ENCODE results near the gene TCFL5. TPM values are rescaled to one million over a fixed set of nuclear protein-coding genes. Genes with fewer than 3 reads are reported as not detected.

Gene TCFL5
- total and polyA plus RNA-seq, 2 donors (not counting 3 experiments of a cell fraction or from before 2014, with no cell fraction given): 4.4 to 11.1 TPM

DNA sequence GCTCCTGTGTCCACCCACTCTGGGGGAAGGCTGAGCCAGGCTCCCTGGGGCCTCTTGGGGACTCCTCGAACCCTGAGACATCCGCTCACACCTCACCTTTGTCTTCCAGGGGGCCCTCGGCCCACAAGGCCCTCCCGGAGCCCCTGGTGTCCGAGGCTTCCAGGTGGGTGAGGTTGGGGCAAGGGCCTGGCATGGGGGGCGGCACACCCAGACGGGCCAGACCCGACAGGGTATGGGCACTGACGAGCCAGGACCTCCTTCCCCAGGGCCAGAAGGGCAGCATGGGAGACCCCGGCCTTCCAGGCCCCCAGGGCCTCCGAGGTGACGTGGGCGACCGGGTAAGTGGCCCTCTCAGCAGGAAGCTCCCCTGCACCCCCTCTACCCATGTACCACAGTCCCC, 31.4 kb downstream of the TCFL5 start:
- no peak for TF ChIP-seq JUN (IDR thresholded peaks at IDR 0.05; ENCODE audit: borderline replicate concordance, insufficient read depth, insufficient read length, low read depth)
- TF ChIP-seq, protein P1, sequence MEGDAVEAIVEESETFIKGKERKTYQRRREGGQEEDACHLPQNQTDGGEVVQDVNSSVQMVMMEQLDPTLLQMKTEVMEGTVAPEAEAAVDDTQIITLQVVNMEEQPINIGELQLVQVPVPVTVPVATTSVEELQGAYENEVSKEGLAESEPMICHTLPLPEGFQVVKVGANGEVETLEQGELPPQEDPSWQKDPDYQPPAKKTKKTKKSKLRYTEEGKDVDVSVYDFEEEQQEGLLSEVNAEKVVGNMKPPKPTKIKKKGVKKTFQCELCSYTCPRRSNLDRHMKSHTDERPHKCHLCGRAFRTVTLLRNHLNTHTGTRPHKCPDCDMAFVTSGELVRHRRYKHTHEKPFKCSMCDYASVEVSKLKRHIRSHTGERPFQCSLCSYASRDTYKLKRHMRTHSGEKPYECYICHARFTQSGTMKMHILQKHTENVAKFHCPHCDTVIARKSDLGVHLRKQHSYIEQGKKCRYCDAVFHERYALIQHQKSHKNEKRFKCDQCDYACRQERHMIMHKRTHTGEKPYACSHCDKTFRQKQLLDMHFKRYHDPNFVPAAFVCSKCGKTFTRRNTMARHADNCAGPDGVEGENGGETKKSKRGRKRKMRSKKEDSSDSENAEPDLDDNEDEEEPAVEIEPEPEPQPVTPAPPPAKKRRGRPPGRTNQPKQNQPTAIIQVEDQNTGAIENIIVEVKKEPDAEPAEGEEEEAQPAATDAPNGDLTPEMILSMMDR (IDR thresholded peaks at IDR 0.05; ENCODE audit: extremely low read depth in 1 of 2, insufficient read depth in 1 of 2, low read depth in 1 of 2, low read length in 2 of 2): no peak
- TF ChIP-seq POLR2AphosphoS5 (IDR thresholded peaks at IDR 0.05; ENCODE audit: insufficient read depth, low read depth, low read length): no peak
- no peak for TF ChIP-seq EZH2 (IDR thresholded peaks at IDR 0.05; ENCODE audit: borderline replicate concordance, low read depth, low read length, severe bottlenecking)
- TF ChIP-seq FOS (IDR thresholded peaks at IDR 0.05; ENCODE audit: borderline replicate concordance, insufficient read depth, low read length): no peak
- TF ChIP-seq POLR2A (IDR thresholded peaks at IDR 0.05; ENCODE audit: low read depth, low read length): no peak
- TF ChIP-seq, protein P2, sequence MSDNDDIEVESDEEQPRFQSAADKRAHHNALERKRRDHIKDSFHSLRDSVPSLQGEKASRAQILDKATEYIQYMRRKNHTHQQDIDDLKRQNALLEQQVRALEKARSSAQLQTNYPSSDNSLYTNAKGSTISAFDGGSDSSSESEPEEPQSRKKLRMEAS (IDR thresholded peaks at IDR 0.05; ENCODE audit: insufficient read depth, insufficient read length): no peak
- TF ChIP-seq MYC (IDR thresholded peaks at IDR 0.05; ENCODE audit: low read depth, low read length): no peak
- no peak for TF ChIP-seq GATA2 (IDR thresholded peaks at IDR 0.05; ENCODE audit: insufficient read depth, insufficient read length, low read depth, low read length)
- no peak overlapping the region for H3K4me3 ChIP-seq (replicated peaks in 1 of 3; ENCODE audit: insufficient read depth in 1 of 3, low read depth in 1 of 3, low read length in 3 of 3)
- no peaks in the 10 kb centered on the region for H3K36me3 ChIP-seq (ENCODE audit: control insufficient read depth in 2 of 2, extremely low read depth in 1 of 2, insufficient read depth in 2 of 2, low read length in 2 of 2)
- no peaks in the 10 kb centered on the region for H3K27me3 ChIP-seq (ENCODE audit: control insufficient read depth in 2 of 2, insufficient read depth in 2 of 2, low read length in 2 of 2)
- dilution Hi-C loops (cut with MboI; ENCODE audit: extremely low pct_ligation_motif_present, low sequenced_read_pairs) (no loop called here), intact Hi-C loops (cut with micrococcal nuclease) (no loop called here)
- no peak overlapping the region for H3K4me2 ChIP-seq (ENCODE audit: insufficient read depth, low read length)
- H3K9me1 ChIP-seq (replicated peaks; ENCODE audit: control insufficient read depth, extremely low read depth, insufficient read depth, low read length): no peaks in the 10 kb centered on the region
- no peaks in the 10 kb centered on the region for H3K9me3 ChIP-seq (replicated peaks; ENCODE audit: control insufficient read depth, insufficient read depth, low read length)
- no TSS peak for BruUV-seq (replicated peaks)
- H2AFZ ChIP-seq (ENCODE audit: low read depth, low read length): no peak overlapping the region
- no peak overlapping the region for H3K9ac ChIP-seq (replicated peaks; ENCODE audit: extremely low read depth, insufficient read depth, low read length)
- H4K20me1 ChIP-seq (replicated peaks; ENCODE audit: control insufficient read depth, extremely low read depth, insufficient read depth, low read length): no peaks in the 10 kb centered on the region
- DNase-seq (ENCODE audit: low read depth, low spot score) (no peak), FAIRE-seq (no peak)
- no peak overlapping the region for H3K27ac ChIP-seq (ENCODE audit: insufficient read depth, low read depth, low read length)
- ChIA-PET CTCF (no interaction called here), POLR2A (no interaction called here)
- no peaks in the 10 kb centered on the region for H3K4me1 ChIP-seq (ENCODE audit: control insufficient read depth, extremely low read depth, insufficient read depth, low read length)
- no peaks in the 10 kb centered on the region for H3K79me2 ChIP-seq (ENCODE audit: control insufficient read depth, insufficient read depth, low read length)

All from endothelial cell of umbilical vein (primary cell).